GM12891 (cell line): ENCODE measurements around the gene HSF5.

Experiments used
- PAX5 ChIP-seq: IDR thresholded peaks from 2 replicates; pipeline ENCODE4 v1.6.1; 2011; ENCODE audit warnings: low read length, moderate library complexity, mild to moderate bottlenecking; ENCODE audit not compliant: insufficient read depth, severe bottlenecking
- POLR2A ChIP-seq: IDR thresholded peaks from 2 replicates; pipeline ENCODE4 v1.6.1; 2011; ENCODE audit warnings: low read depth, low read length, control low read depth
- SPI1 ChIP-seq: IDR thresholded peaks from 2 replicates; pipeline ENCODE4 v1.6.1; 2011; ENCODE audit warnings: low read depth, low read length, control low read depth
- TAF1 ChIP-seq: IDR thresholded peaks from 2 replicates; pipeline ENCODE4 v1.6.1; 2011; ENCODE audit warnings: low read depth, low read length, control low read depth

- TF ChIP-seq PAX5 (no peak), POLR2A (no peak), SPI1 (no peak), TAF1 (no peak)
Observed at GRCh38 chr17:58488428-58488890, 251 bp upstream of the HSF5 start.
